A549 (cell line): ENCODE results near the gene CCDC40.

Experiments
- CTCF ChIP-seq: fragments of >200 bp; sonication (Bioruptor Twin); formaldehyde crosslinking; IDR thresholded peaks from 3 replicates; pipeline ENCODE4 v1.5.1; 2016
- ESRRA ChIP-seq: fragments of 150-350 bp; IDR thresholded peaks from 2 replicates; pipeline ENCODE4 v1.6.1; 2014; ENCODE audit warnings: mild to moderate bottlenecking, low read length, borderline replicate concordance
- FOSL2 ChIP-seq, 2 experiments: fragments of 450-650 bp in 1 of 2; fragments of >200 bp in 1 of 2; sonication (Bioruptor Twin) in 1 of 2; formaldehyde crosslinking; IDR thresholded peaks; 2 replicates each; pipeline versions ENCODE4 v1.5.0 to v1.6.1; 2016 to 2020; ENCODE audit warnings: mild to moderate bottlenecking in 1 of 2, moderate library complexity in 1 of 2
- POLR2AphosphoS2 ChIP-seq: conservative IDR thresholded peaks from 2 replicates; pipeline ENCODE4 v1.6.1; 2012; ENCODE audit warnings: low read length, improper control_type of control experiment, inconsistent platforms
- RFX5 ChIP-seq: fragments of 450-650 bp; IDR thresholded peaks from 2 replicates; pipeline ENCODE4 v1.7.1; 2014; ENCODE audit warnings: antibody characterized with exemption, mild to moderate bottlenecking, moderate library complexity
- SMC3 ChIP-seq: fragments of >200 bp; sonication (Bioruptor Twin); formaldehyde crosslinking; IDR thresholded peaks from 3 replicates; pipeline ENCODE4 v1.6.1; 2018; ENCODE audit warnings: inconsistent platforms
- ZSCAN20 ChIP-seq: fragments of 250-450 bp; sonication (Bioruptor Pico); IDR thresholded peaks from 2 replicates; pipeline ENCODE4 v1.8.0; 2022; ENCODE audit warnings: mild to moderate bottlenecking, moderate library complexity
- TF ChIP-seq, protein P1 (sequence below): IDR thresholded peaks from 2 replicates; pipeline ENCODE4 v1.6.1; 2012; ENCODE audit warnings: low read depth, borderline replicate concordance

- TF ChIP-seq ZSCAN20 (CRISPR knock-in tag) (no peak), RFX5 (no peak), ESRRA (no peak), FOSL2 (IDR thresholded peaks at IDR 0.05) (no peak), FOSL2 (CRISPR knock-in tag; IDR thresholded peaks at IDR 0.05) (no peak), CTCF (no peak), SMC3 (no peak), POLR2AphosphoS2 (no peak)
- TF ChIP-seq, protein P1, sequence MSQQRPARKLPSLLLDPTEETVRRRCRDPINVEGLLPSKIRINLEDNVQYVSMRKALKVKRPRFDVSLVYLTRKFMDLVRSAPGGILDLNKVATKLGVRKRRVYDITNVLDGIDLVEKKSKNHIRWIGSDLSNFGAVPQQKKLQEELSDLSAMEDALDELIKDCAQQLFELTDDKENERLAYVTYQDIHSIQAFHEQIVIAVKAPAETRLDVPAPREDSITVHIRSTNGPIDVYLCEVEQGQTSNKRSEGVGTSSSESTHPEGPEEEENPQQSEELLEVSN = no peak
Measured at GRCh38 chr17:80125656-80126448, 89.4 kb downstream of the CCDC40 start.
